Measurements from ENCODE around the gene OR1M1. TPM values are rescaled to one million over a fixed set of nuclear protein-coding genes. Genes with fewer than 3 reads are reported as not detected.

OR1M1 gene
- total and polyA plus RNA-seq, 2 donors from 2014 or later, result not detected

DNA sequence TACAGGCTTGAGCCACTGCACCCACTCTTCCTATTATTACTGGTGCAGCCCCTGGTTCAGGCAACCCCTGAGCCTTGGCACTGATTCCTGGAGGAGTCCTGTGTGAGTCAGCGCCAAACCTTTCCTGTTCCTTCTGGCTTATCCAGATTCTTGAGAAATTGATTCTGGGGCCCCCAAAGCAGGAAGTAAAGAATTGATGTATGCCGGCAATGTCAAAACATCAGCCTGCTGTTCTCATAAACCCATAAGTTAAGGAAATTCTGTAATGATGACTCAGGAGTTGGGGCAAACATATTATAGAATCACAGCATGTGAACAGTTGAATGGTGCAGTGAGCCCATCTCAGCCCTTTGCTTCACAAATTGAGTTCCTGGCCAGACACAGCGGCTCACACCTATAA, 41.3 kb downstream of the OR1M1 start:
- FAIRE-seq (no peak), DNase-seq (no peak)
- H3K27ac ChIP-seq (ENCODE audit: low read depth in 2 of 2, low read length in 2 of 2), result no peak overlapping the region
- H3K9me3 ChIP-seq (ENCODE audit: control insufficient read depth in 2 of 3, insufficient read depth in 1 of 3, low read length in 3 of 3), result no peaks in the 10 kb centered on the region
- H3K4me3 ChIP-seq (ENCODE audit: low read length in 3 of 3), result no peak overlapping the region
- intact Hi-C loops (cut with DNase I), result no loop called here
- no peaks in the 10 kb centered on the region for H3K36me3 ChIP-seq (ENCODE audit: control insufficient read depth in 2 of 3, insufficient read depth in 3 of 3, low read length in 3 of 3)
- H3K27me3 ChIP-seq (ENCODE audit: control insufficient read depth, insufficient read depth, low read length), result no peaks in the 10 kb centered on the region
- no peak overlapping the region for H3K9ac ChIP-seq (ENCODE audit: low read length in 3 of 3)
- TF ChIP-seq, protein P1, sequence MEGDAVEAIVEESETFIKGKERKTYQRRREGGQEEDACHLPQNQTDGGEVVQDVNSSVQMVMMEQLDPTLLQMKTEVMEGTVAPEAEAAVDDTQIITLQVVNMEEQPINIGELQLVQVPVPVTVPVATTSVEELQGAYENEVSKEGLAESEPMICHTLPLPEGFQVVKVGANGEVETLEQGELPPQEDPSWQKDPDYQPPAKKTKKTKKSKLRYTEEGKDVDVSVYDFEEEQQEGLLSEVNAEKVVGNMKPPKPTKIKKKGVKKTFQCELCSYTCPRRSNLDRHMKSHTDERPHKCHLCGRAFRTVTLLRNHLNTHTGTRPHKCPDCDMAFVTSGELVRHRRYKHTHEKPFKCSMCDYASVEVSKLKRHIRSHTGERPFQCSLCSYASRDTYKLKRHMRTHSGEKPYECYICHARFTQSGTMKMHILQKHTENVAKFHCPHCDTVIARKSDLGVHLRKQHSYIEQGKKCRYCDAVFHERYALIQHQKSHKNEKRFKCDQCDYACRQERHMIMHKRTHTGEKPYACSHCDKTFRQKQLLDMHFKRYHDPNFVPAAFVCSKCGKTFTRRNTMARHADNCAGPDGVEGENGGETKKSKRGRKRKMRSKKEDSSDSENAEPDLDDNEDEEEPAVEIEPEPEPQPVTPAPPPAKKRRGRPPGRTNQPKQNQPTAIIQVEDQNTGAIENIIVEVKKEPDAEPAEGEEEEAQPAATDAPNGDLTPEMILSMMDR (IDR thresholded peaks at IDR 0.05; ENCODE audit: borderline replicate concordance, extremely low read depth, insufficient read depth), result no peak
- no peaks in the 10 kb centered on the region for H3K4me1 ChIP-seq (ENCODE audit: control insufficient read depth in 2 of 3, insufficient read depth in 2 of 3, low read depth in 1 of 3, low read length in 3 of 3)

DNA sequence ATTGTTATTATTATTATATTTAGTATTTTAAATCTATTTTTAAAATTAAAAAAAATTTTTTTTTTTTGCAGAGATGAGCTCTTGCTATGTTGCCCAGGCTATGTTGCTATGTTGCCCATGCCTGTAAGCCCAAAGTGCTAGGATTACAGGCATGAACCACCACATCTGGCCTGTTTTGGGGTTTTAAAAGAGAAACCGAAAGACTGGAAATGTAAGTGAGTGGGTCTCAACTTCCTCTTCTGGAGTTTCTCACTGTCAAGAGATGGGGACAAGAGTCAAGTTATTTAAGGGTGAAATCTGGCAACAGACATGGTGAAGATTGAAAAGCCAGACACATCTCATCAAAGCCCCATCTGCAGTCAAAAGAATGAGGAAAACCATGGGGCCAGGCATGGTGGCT, 44.1 kb downstream of the OR1M1 start:
- no peak overlapping the region for H3K9ac ChIP-seq (ENCODE audit: low read length in 3 of 3)
- intact Hi-C loops (cut with DNase I), result no loop called here
- no peaks in the 10 kb centered on the region for H3K27me3 ChIP-seq (ENCODE audit: control insufficient read depth, insufficient read depth, low read length)
- DNase-seq (no peak), FAIRE-seq (no peak)
- H3K36me3 ChIP-seq (ENCODE audit: control insufficient read depth in 2 of 3, insufficient read depth in 3 of 3, low read length in 3 of 3), result no peaks in the 10 kb centered on the region
- H3K9me3 ChIP-seq (ENCODE audit: control insufficient read depth in 2 of 3, insufficient read depth in 1 of 3, low read length in 3 of 3), result no peaks in the 10 kb centered on the region
- no peak overlapping the region for H3K4me3 ChIP-seq (ENCODE audit: low read length in 3 of 3)
- no peak overlapping the region for H3K27ac ChIP-seq (ENCODE audit: low read depth in 2 of 2, low read length in 2 of 2)
- no peaks in the 10 kb centered on the region for H3K4me1 ChIP-seq (ENCODE audit: control insufficient read depth in 2 of 3, insufficient read depth in 2 of 3, low read depth in 1 of 3, low read length in 3 of 3)
- TF ChIP-seq, protein P1 (IDR thresholded peaks at IDR 0.05; ENCODE audit: borderline replicate concordance, extremely low read depth, insufficient read depth), result no peak

DNA sequence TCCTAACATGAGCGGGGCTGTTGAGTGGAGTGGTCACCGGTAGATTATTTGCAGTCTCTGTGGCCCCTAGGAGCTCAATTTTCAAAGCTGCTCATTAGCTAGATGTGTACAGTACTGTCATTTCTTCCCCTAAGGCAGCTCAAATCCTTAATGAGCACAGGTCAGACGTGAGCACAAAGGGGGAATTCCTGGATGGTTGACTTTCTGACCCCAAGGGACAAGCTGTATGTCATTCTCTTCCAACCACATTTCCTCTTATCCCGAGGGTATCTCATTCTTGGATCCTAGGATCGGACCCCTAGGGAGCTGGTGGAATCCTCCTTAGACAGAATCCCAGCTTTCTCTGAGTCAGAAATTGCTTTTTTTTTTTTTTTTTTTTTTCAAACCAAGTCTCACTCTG, 45.6 kb downstream of the OR1M1 start:
- H3K27ac ChIP-seq (ENCODE audit: low read depth in 2 of 2, low read length in 2 of 2), result no peak overlapping the region
- no peaks in the 10 kb centered on the region for H3K36me3 ChIP-seq (ENCODE audit: control insufficient read depth in 2 of 3, insufficient read depth in 3 of 3, low read length in 3 of 3)
- no peak for DNase-seq
- H3K27me3 ChIP-seq (ENCODE audit: control insufficient read depth, insufficient read depth, low read length), result no peaks in the 10 kb centered on the region
- no peaks in the 10 kb centered on the region for H3K4me1 ChIP-seq (ENCODE audit: control insufficient read depth in 2 of 3, insufficient read depth in 2 of 3, low read depth in 1 of 3, low read length in 3 of 3)
- no peaks in the 10 kb centered on the region for H3K9me3 ChIP-seq (ENCODE audit: control insufficient read depth in 2 of 3, insufficient read depth in 1 of 3, low read length in 3 of 3)
- intact Hi-C loops (cut with DNase I), result no loop called here
- FAIRE-seq, result no peak
- no peak overlapping the region for H3K4me3 ChIP-seq (ENCODE audit: low read length in 3 of 3)
- no peak overlapping the region for H3K9ac ChIP-seq (ENCODE audit: low read length in 3 of 3)
- TF ChIP-seq, protein P1 (IDR thresholded peaks at IDR 0.05; ENCODE audit: borderline replicate concordance, extremely low read depth, insufficient read depth), result no peak

DNA sequence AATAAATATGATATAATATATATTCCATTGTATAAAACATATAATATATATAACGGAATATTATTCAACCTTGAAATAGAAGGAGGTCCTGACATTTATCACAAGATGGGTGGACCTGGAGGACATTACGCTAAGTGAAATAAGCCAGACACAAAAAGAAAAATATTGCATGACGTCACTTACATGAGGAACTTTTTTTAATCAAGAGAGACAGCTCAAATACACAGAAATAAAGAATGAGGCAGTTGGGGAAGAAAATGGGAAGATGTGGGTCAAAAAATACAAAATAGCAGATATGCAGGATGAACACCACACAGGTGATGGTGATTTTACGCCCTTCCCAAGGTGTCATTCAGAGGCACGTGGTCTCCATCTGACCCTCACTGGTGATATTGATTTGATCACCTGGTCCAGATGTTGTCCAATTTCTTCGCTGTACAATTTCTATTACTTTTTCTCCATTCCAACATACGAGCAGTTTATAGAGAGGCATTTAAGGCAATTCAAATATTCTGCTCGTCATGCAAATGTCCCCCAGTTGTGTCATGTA, 52.8 kb downstream of the OR1M1 start:
- Histone ChIP-seq H3K9ac (ENCODE audit: low read length in 3 of 3) (peak overlapping the region; percentile 89 to 100 (median 92)), H3K4me1 (ENCODE audit: control insufficient read depth in 2 of 3, insufficient read depth in 2 of 3, low read depth in 1 of 3, low read length in 3 of 3) (peaks cover 0 to 11% (median 5%) of the 10 kb centered on the region in 3 donors), H3K9me3 (ENCODE audit: control insufficient read depth in 2 of 3, insufficient read depth in 1 of 3, low read length in 3 of 3) (peaks cover 0 to 3% (median 0%) of the 10 kb centered on the region in 3 donors), H3K27me3 (ENCODE audit: control insufficient read depth, insufficient read depth, low read length) (no peaks in the 10 kb centered on the region), H3K4me3 (ENCODE audit: low read length in 3 of 3) (peak overlapping the region; percentile 89 to 100 (median 98)), H3K27ac (ENCODE audit: low read depth in 2 of 2, low read length in 2 of 2) (no peak overlapping the region), H3K36me3 (ENCODE audit: control insufficient read depth in 2 of 3, insufficient read depth in 3 of 3, low read length in 3 of 3) (no peaks in the 10 kb centered on the region)
- FAIRE-seq (no peak), DNase-seq (no peak)
- TF ChIP-seq, protein P1 (IDR thresholded peaks at IDR 0.05; ENCODE audit: borderline replicate concordance, extremely low read depth, insufficient read depth), result no peak
- intact Hi-C loops (cut with DNase I), result no loop called here
